ENCODE data around the gene UMODL1. TPM values are rescaled to one million over a fixed set of nuclear protein-coding genes. Genes with fewer than 3 reads are reported as not detected.
A peak's percentile ranks its signal among the peaks of the same experiment; 100 is the strongest.

Gene UMODL1
- total RNA-seq, 1 donor from 2014 or later, result not detected

GRCh38 chr21:42039470-42039901 is 31.6 kb upstream of the UMODL1 start:
- H3K27me3 ChIP-seq, result no peaks in the 10 kb centered on the region
- no peak for DNase-seq (ENCODE audit: low spot score)
- H3K27ac ChIP-seq, result no peak overlapping the region
- H3K4me1 Mint-ChIP-seq, result peaks cover 25% of the 10 kb centered on the region
- H3F3A ChIP-seq (ENCODE audit: low read depth), result no peaks in the 10 kb centered on the region
- no peak overlapping the region for H2AFZ ChIP-seq (replicated peaks)
- H3K36me3 ChIP-seq, result no peaks in the 10 kb centered on the region
- TF ChIP-seq EZH2phosphoT487 (IDR thresholded peaks at IDR 0.05), result no peak
- TF ChIP-seq CTCF (IDR thresholded peaks at IDR 0.05), result no peak
- TF ChIP-seq EZH2 (IDR thresholded peaks at IDR 0.05), result no peak
- H3K4me3 ChIP-seq, result no peak overlapping the region
- H3K4me2 ChIP-seq, result no peak overlapping the region
- no peaks in the 10 kb centered on the region for H3K4me1 ChIP-seq
- no peaks in the 10 kb centered on the region for H3K36me3 Mint-ChIP-seq
- no peaks in the 10 kb centered on the region for H3K79me2 ChIP-seq (ENCODE audit: low read depth)
- no peaks in the 10 kb centered on the region for H3K9me3 ChIP-seq (ENCODE audit: low read depth)
- H4K20me1 ChIP-seq (ENCODE audit: low read depth), result no peaks in the 10 kb centered on the region
- H3K27ac Mint-ChIP-seq, result no peak overlapping the region
- peaks cover 20% of the 10 kb centered on the region for H3K27me3 Mint-ChIP-seq (ENCODE audit: insufficient read depth, low read depth)
- no peak overlapping the region for H3K4me3 Mint-ChIP-seq
- no peak overlapping the region for H3K9ac ChIP-seq
- H3K9me3 Mint-ChIP-seq, result peaks cover 3% of the 10 kb centered on the region

- Histone ChIP-seq H3K27me3 (no peaks in the 10 kb centered on the region), H3K79me2 (ENCODE audit: low read depth) (no peaks in the 10 kb centered on the region), H3F3A (ENCODE audit: low read depth) (no peaks in the 10 kb centered on the region), H3K4me3 (no peak overlapping the region), H3K4me1 (no peaks in the 10 kb centered on the region), H3K4me2 (no peak overlapping the region), H3K9ac (no peak overlapping the region), H2AFZ (replicated peaks) (no peak overlapping the region), H3K9me3 (ENCODE audit: low read depth) (no peaks in the 10 kb centered on the region), H3K36me3 (no peaks in the 10 kb centered on the region), H3K27ac (no peak overlapping the region), H4K20me1 (ENCODE audit: low read depth) (no peaks in the 10 kb centered on the region)
- Mint-ChIP-seq H3K27me3 (ENCODE audit: insufficient read depth, low read depth) (peaks cover 20% of the 10 kb centered on the region), H3K27ac (peak overlapping the region; percentile 83), H3K4me1 (peaks cover 25% of the 10 kb centered on the region), H3K9me3 (peaks cover 3% of the 10 kb centered on the region), H3K36me3 (no peaks in the 10 kb centered on the region), H3K4me3 (peak overlapping the region; percentile 10)
- no peak for TF ChIP-seq CTCF (IDR thresholded peaks at IDR 0.05)
- TF ChIP-seq EZH2phosphoT487 (IDR thresholded peaks at IDR 0.05), result no peak
- no peak for TF ChIP-seq EZH2 (IDR thresholded peaks at IDR 0.05)
- DNase-seq (ENCODE audit: low spot score), result peak; percentile 39
These were observed 31.2 kb upstream of the UMODL1 start for GRCh38 chr21:42039911-42040351.

GRCh38 chr21:42040411-42041180 is 30.5 kb upstream of the UMODL1 start:
- Histone ChIP-seq H4K20me1 (ENCODE audit: low read depth) (no peaks in the 10 kb centered on the region), H3K27me3 (no peaks in the 10 kb centered on the region), H3F3A (ENCODE audit: low read depth) (no peaks in the 10 kb centered on the region), H3K4me2 (no peak overlapping the region), H3K4me1 (no peaks in the 10 kb centered on the region), H3K27ac (no peak overlapping the region), H3K79me2 (ENCODE audit: low read depth) (no peaks in the 10 kb centered on the region), H3K36me3 (no peaks in the 10 kb centered on the region), H3K9me3 (ENCODE audit: low read depth) (no peaks in the 10 kb centered on the region), H3K4me3 (no peak overlapping the region), H2AFZ (replicated peaks) (no peak overlapping the region), H3K9ac (no peak overlapping the region)
- Mint-ChIP-seq H3K27me3 (ENCODE audit: insufficient read depth, low read depth) (peaks cover 20% of the 10 kb centered on the region), H3K36me3 (no peaks in the 10 kb centered on the region), H3K27ac (peak overlapping the region; percentile 83), H3K9me3 (peaks cover 3% of the 10 kb centered on the region), H3K4me3 (no peak overlapping the region), H3K4me1 (peaks cover 25% of the 10 kb centered on the region)
- no peak for DNase-seq (ENCODE audit: low spot score)
- TF ChIP-seq CTCF (IDR thresholded peaks at IDR 0.05) (no peak), EZH2phosphoT487 (IDR thresholded peaks at IDR 0.05) (no peak), EZH2 (IDR thresholded peaks at IDR 0.05) (no peak)
